HG03280 (cell line): Measurements from ENCODE around the gene CD226.
"Not testable (repeated sequence)": the region's sequence is repeated elsewhere in the genome, so short reads cannot be mapped to it uniquely, and the experiment has no call there.

Experiments
- ATAC-seq: cut with Tn5 transposase; IDR thresholded peaks from one replicate; pipeline ENCODE4 v1.9.1; 2021; ENCODE audit warnings: mild to moderate bottlenecking, moderate library complexity; ENCODE audit not compliant: unreplicated experiment

The CD226 gene

DNA sequence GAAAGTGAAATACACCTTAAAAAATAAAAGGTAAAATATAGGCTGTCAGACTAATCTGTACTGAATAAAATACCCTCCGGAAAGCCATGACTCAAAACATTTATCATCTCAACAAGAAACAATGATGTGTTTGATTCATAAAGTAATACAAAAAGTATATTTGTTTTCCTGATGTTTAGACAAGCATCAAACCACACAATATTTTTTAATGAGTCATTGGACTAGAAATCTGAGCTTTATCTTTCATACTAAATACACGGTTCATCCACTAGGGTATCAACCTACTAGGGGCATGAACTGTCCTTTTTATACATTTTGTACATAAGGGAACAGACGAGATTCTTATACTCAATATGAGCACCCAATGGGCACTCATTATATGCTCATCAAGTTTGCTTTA, 31.3 kb downstream of the CD226 start:
- no peak for ATAC-seq

DNA sequence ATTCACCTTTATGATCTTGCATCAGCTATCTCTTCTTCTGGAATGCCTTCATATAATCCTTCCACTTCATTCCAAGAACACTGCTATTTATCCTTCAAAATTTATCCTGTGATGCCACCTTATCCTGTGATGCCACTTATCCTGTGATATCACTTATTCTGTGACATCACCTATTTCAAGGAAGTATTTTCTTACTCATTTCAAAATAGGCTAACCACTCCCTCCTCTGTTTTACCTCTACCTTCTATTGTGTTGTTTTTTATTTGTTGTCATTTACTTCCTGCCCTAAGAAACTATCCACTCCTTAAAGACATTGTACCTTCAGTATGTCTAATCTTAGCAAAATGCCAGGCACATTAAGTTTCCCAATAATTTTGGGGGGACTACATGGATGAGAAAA, 38.8 kb downstream of the CD226 start:
- ATAC-seq: no peak

DNA sequence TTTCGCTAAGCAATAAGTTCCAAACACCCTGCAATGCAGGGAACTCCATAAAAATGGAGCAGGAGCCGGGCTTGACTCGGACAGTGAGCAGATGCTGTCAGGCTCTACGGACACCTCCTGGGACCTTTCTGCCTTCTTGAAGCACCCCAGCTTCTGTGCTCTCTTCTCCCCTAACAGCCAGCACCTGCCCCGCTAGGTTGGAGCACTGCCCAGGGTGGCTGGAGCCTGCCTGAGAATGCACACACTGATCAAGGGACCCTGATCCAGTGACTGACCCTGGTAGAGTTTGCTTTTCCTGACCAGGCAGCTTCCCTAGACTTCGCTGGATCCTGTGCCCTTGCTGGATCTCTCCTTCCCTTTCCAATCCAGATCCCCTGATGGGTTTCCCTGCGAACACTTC, 40.9 kb downstream of the CD226 start:
- ATAC-seq: no peak

DNA sequence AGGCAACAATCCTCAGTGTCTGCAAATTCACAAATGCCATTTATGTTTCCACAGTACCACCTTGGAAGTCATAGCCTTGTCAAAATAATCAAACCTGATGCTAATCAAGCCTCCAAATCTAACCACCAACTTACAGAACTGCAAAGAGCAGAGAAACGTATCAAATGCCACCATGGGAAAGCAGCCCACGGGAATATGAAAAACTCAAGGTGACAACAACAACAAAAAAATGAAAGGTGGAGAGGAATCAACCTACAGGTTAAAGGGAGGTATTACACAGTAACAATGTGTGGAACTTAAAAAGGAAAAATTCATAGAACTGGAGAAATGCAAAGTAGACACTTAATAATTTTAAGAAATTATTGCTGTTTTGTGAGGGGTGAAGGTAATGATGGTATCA, 46.7 kb downstream of the CD226 start:
- ATAC-seq: no peak

DNA sequence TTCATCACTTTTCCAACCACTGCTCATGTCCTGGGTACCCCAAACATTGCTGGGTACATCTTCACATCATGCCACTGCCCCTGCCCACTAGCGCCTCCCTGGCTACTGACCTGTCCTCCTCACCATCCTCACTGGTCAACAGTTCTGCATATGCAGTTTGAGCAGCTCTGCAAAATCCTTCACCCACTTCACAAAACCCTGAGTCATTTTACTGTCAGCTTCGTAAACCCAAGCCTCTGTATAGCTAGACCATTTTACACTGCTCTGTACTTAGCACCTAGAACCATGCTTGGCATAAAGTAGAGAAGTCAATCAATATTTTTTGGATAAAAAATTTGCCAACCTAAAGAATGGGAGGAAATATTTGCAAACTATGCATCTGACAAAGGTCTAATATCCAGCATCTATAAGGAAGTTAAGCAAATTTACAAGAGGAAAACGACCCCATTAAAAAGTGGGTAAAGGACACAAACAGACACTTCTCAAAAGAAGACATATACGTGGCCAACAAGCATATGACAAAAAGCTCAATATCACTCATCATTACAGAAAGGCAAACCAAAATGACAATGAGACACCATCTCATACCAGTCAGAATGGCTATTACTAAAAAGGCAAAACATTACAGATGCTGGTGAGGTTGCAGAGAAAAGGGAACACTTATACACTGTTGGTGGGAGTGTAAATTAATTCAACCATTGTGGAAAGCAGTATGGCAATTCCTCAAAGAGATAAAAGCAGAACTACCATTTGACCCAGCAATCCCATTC, 48.3 kb downstream of the CD226 start:
- not testable (repeated sequence) for ATAC-seq

DNA sequence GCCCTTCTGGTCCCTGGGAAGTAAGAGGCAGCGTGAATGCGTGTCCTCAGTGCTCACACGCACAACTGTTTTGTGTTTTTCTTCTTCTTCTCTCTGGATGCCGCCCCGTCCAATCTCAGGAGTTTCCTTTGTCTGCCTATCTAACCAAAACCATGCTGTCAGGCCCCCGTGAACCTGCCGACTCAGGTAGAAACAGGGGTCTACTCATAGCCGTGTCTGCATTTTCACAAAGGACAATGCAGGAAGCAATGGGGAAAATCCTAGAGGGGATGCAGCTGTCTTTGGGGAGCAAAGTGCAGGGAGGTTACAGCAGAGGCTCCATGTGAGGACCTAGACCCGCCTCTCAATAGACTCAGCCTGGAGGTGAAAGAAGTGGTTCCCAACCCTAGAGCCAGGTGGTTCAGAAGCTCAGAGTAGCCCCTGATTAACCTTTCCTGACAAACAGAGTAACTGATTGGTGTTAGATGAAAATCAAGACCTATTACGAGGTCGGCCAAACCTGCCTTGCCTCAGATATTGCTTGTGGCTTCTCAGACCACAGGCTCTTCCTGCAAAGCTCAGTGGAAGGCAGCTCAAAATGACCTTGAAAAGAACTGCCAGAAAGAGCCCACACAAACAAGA, 49.3 kb downstream of the CD226 start:
- ATAC-seq: peak; percentile 31

DNA sequence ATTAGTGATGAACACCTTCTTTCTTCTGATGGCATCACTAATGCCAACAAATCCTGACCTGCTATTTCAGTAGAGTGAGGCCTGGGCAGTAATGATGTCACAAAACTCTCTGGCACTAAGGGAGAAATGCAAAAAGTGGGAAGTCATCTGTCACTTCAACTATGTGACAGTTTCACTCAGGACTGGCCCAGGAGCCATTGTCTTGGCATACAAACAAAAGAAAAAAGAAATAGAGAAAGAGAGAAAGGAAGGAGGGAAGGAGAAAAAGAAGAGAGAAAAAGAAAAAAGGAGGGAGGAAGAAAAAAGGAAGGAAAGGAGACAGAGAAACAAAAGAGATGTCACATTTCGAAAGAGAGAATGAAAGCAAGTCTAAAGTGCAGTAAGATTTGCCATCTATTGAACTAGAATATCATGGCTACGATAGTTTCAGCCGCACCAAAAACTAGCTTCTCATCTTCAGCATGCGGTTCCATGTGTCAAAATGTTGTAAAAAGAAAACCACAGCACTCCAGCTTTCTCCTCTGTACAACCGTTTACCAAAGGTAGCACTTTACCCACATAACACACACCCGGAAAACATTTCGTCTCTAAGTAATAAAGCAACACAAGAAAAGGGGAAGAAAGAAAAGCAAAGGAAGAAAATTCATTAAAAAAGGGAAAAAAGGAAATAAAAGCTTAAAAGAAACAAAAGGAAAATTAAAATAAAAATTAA, 50.1 kb downstream of the CD226 start:
- no peak for ATAC-seq

DNA sequence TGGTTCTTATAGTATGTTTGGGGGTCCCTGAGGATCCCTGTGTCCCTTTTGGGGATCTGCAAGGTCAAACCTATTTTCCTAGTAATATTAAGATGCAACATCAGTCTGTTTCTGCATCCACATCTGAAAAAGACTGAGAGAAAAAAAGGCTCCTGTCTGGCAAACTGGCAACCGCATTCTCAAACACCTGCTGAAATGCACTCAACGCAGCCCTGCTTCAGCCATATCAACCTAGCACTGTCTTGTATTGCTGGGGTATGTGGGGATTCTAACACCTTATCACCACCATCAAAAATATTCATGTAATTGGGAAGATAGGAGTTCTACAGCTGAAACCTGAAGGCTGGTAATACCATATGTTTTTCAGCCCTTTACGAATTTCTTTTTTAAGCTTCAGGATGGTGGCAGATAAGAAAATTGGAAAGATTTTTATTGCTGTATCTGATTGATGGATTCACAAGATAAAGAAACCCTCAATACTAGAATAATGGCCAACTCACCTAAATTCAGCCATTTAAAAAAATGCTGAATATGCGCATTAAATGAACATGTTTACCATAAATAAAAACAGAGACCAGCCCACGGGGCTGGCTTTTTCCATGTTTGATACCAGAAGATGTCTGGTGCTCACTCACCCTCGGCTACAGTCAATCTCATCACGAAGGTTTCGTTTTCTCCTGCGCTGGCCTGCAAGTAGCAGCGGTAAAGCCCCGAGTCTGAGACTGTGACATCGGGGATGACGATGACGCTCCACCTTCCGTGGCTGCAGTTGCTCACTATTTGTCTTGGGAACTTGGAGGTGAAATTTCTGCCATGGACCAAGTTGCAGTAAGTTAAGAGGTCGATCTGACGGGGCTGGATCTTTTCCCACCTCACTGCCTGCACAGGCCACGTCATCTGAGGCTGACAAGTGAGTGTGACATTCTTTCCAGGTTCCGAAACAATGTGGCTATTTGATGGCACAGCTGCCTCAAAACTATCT, 52.3 kb downstream of the CD226 start:
- ATAC-seq: no peak

DNA sequence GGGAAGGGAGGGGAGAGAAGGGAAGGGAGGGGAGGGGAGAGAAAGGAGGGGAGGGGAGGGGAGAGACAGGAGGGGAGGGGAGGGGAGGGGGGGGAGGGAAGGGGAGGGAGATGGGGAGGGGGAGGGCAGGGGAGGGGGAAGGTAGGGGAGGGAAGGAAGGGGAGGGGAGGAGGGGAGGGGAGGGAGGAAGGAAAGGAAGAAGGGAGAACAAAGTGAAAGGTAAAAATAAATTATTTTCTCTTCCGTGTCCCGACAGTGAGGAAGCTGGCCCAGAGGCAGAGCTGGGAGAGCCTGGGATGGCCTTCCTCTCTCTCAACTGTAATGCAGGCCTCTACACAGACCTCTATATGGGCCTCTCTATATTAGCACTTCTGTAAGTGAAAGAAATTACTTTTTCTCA, 53.2 kb downstream of the CD226 start:
- no peak for ATAC-seq

DNA sequence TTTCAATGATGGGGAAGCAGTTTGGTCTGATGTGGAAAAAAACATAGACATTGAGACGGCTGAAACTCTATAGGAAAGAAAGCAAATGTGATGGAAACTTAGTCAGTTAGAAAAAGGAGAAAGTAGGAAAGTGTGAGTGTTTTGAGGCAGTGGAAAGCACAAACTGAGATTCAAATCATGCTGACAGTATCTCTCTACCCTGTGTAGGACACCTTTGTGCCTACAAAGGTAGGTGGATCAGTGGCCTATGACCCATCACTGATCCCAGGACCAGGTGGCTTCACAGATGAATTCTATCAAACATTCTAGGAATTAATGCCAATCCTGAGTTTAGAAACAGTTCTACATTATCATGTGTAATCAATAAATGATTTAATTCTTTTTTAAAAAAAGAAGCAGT, 57.1 kb downstream of the CD226 start:
- no peak for ATAC-seq

DNA sequence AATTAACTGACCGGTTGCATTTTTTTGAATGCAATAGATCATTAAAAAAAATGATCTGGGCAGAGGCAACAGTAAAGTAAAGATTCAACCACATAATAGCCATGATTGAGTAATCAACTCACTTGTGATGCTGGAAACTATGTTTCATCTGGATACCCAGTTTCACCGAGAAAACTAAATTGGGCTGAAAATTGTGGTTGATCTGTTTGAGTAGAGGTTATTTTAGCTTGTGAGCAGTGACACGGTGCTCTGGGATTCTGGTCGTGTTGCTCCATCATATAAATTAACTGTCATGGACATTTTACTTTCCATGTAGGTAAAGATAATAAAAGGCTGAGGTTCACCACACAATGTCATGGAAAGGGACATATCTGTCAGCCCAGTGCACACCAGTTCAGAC, 58.7 kb downstream of the CD226 start:
- no peak for ATAC-seq

DNA sequence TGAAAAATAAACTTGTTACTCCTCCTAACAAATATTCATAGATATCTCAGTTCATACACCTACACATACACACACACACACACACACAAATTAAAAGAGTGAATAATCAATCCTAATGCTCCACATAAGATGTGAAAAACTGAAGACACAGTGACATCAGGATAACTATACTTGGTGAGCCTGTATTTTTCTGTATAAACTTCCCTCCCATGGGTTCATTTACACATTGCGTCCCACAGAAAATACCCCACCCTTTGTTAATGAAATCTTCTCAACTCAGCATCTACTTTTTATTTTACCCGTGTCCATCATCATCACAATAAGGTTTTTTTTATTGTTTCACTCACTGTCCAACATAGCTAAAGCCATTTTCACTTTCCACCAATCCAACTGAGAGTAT, 60.4 kb downstream of the CD226 start:
- no peak for ATAC-seq

DNA sequence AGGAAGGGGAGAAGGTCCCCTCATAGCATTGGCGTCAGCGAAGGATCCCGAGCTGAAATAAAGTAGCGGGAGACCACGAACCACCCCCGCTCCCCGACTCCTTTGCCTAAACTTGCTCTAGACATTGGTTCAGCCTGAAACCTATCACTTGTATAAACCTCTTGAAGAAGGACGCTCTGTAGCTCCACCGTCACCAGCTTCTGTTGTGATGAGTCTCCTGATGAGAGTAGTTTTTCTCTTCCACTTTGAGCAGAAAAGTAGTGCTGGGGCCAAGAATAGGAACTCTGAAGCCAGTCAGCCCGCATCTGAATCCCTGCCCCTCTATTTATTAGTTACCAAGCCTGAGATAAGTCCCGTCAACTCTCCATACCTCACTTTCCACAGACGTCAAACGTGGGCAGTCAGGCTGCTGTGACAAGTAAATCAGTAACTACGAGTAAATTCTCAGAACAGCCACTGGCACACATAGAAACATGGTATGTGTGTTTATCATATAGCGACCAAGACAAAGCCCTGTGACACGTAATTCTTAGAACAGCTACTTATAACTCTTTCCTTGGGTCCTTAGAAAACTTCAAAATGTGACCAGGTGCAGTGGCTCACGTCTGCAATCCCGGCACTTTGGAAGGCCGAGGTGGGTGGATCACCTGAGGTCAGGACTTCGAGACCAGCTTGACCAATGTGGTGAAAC, 61.7 kb downstream of the CD226 start:
- ATAC-seq: peak; percentile 82

DNA sequence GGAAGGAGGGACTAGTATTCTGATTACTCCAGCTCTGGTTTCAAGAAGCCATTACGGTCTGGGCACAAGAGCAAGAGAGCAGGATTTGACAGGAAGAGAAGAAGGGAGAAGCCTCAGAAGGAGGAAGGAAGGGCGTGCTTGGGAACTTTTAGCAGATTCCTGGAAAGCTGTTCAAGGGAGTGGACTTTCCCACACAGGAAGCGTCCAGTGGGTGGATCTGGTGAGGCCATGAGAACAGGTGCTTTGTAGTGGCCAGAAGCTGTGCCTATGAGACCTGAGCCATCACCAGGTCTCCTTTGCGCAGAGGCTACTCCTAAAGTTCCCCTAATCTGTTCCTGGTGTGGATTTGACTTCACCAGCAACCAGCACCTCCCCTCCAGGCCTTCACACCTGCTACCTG, 62.3 kb downstream of the CD226 start:
- no peak for ATAC-seq

DNA sequence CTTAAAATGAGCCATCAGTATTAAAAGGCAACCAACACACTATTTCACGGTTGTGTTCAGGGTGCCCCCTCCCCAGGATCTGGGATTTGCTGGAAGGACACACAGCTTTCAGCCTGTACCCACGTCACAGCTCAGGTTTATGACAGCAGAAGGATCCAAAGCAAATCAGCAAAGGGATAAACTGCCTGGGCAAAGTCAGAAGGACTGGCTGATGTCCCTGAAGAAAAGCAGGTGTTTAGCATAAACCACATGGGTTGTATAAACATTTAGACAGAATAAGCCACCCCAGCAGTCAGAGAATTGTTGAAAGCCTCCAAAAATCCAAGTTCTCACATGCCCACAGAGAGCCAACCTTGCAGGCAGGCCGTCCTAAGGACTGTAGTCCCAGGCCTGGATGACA, 63.9 kb downstream of the CD226 start:
- ATAC-seq: no peak

DNA sequence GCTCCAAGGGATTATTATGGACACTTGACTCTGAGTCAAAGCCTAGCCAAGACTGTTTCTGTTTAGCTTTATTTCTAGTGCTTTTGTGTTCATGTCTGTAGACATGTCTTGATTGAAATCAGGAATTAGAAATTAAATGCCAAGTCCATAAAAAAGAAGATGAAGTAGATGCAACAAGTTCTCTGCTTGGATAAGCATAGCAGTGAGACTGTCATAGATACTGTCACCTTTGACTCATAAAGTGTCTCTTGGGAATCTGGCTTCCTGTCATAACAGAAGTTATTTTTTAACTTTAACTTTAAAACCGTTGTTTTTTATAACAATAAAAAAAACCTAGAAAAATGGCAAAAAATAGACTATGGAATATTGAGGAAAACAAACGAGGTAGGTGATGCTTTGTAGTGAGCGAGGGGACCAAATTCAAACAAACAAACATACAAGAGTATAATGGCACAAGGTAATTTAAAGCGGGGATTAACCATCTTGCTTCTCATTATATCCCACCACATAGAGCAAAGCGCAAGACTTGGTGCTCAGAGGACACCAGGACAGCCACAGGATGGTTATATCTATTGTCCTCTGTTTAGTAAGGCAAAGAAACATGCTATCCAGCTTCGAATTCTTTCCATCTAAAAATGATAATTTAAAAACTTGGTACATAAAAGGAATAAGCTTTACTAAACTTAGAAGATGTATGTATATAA, 64.6 kb downstream of the CD226 start:
- ATAC-seq: no peak

DNA sequence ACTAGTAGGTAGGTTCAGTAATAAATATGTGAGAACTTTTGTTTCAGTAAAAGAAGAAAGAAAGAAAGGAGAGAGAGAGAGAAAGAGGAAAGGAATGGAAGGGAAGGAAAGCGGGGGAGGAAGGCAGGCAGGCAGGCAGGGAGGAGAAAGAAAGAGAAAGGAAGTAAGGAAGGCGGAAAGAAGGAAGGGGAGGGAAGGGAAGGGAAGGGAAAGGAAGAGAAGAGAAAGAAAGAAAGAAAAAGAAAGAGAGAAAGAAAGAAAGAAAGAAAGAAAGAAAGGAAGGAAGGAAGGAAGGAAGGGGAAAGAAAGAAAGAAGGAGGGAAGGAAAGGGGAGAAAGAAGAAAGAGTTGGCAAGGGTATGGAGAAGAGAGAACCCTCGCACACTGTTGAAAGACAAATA, 67.6 kb downstream of the CD226 start:
- ATAC-seq: no peak

DNA sequence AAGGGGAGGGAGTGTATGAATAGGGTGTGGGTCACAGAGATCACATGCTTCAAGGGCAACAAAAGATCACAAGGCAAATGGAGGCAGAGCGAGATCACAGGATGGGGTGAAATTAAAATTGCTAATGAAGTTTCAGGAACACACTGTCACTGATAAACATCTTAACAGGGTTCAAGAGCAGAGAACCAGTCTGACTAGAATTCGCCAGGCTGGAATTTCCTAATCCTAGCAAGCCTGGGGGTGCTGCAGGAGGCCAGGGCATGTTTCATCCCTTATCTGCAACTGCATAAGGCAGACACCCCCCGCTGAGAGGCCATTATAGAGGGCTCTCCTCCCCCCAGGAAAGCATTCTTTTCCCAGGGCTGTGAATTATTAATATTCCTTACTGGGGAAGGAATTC, 68.6 kb downstream of the CD226 start:
- ATAC-seq: not testable (repeated sequence)

DNA sequence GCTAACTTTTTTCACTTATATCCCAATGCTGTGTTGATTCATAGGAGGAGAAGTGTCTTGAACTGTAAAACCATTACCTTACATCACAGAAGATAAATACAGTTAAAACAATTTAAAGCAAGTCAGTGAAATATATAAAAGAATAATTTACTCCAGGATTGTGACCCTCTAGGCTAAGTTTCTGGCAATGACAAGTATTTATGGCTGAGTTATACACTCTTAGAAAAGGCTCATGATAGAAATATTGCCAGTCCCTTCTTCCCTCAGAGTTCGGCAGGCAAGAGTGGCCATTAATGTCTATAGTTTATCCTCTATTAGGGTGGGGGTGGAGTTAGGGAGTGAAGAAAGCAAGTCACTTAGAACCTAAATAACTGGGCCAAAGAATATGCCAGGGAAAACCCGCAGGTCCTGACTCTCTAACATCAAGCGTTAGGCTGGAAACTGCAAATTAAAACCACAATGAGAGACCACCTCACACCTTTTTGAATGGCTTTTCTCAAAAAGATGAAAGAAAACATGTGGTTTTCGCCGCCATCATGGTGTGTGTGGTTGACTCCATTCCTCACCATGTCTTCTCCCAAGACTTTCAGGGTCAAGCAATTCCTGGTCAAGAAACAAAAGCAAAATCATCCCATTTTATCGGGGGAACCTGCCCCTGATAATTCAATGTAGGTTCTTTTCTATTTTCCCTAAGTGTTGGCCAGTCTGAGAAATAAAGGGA, 69.3 kb downstream of the CD226 start:
- no peak for ATAC-seq
